ENCODE data around the gene PLA2G6.

DNA sequence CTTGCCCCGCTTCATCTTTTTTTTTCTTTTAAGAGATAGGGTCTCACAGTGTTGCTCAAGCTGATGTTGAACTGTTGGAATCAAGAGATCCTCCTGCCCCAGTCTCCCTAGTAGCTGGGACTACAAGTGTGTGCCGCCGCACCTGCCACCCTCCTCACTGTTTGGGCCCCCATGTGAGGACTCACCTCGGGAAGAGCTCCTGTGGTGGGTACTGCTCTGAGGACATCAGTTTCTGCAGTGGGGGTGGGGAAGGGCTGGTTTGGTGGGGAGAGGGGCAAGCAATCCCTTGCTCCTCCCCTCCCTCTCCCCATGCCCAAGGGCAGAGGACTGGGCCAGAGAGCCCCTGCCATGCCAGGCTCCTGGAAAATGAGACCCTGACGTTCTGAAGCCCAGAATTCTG lies 96.1 kb downstream of the PLA2G6 start:
- TF ChIP-seq, protein P1, sequence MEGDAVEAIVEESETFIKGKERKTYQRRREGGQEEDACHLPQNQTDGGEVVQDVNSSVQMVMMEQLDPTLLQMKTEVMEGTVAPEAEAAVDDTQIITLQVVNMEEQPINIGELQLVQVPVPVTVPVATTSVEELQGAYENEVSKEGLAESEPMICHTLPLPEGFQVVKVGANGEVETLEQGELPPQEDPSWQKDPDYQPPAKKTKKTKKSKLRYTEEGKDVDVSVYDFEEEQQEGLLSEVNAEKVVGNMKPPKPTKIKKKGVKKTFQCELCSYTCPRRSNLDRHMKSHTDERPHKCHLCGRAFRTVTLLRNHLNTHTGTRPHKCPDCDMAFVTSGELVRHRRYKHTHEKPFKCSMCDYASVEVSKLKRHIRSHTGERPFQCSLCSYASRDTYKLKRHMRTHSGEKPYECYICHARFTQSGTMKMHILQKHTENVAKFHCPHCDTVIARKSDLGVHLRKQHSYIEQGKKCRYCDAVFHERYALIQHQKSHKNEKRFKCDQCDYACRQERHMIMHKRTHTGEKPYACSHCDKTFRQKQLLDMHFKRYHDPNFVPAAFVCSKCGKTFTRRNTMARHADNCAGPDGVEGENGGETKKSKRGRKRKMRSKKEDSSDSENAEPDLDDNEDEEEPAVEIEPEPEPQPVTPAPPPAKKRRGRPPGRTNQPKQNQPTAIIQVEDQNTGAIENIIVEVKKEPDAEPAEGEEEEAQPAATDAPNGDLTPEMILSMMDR (IDR thresholded peaks at IDR 0.05) = no peak
- TF ChIP-seq POLR2A (IDR thresholded peaks at IDR 0.05) = no peak

All from lower leg skin (tissue), 3 donors.